Central memory CD8-positive, alpha-beta T cell (primary cell): ENCODE results near the gene CGREF1.

Experiments used
- ATAC-seq: fragments of 150-1000 bp; cut with Tn5 transposase; replicated peaks from 2 replicates; pipeline ENCODE4 v1.10.0; 2022; ENCODE audit warnings: mild to moderate bottlenecking, moderate FRiP score, moderate number of reproducible peaks; ENCODE audit not compliant: poor library complexity, severe bottlenecking; ENCODE audit errors: extremely low read depth
- DNase-seq, 2 donors: peaks; one replicate each; pipeline ENCODE4 v3.0.0; 2021; ENCODE audit warnings: low spot score in 2 of 2
- H3K27ac Mint-ChIP-seq: one replicate; pipeline ENCODE4 v1.8.0; 2022; ENCODE audit warnings: low read depth, mild to moderate bottlenecking, moderate library complexity, mixed read lengths
- H3K27me3 Mint-ChIP-seq: one replicate; pipeline ENCODE4 v1.8.0; 2022; ENCODE audit warnings: mixed read lengths
- H3K36me3 Mint-ChIP-seq: one replicate; pipeline ENCODE4 v1.8.0; 2022; ENCODE audit warnings: mild to moderate bottlenecking, moderate library complexity, mixed read lengths; ENCODE audit not compliant: insufficient read depth
- H3K4me1 Mint-ChIP-seq: one replicate; pipeline ENCODE4 v1.8.0; 2022; ENCODE audit warnings: mixed read lengths
- H3K4me3 Mint-ChIP-seq: one replicate; pipeline ENCODE4 v1.8.0; 2022; ENCODE audit warnings: mild to moderate bottlenecking, moderate library complexity, mixed read lengths
- H3K9me3 Mint-ChIP-seq: one replicate; pipeline ENCODE4 v1.8.0; 2022; ENCODE audit warnings: mixed read lengths

CGREF1 gene

GRCh38 chr2:27051902-27052645, 66.9 kb downstream of the CGREF1 start:
- DNase-seq (no peak), ATAC-seq (peak; percentile 1)
- H3K4me1 Mint-ChIP-seq: peaks cover 30% of the 10 kb centered on the region
- peaks cover 13% of the 10 kb centered on the region for H3K27me3 Mint-ChIP-seq
- peaks cover 8% of the 10 kb centered on the region for H3K9me3 Mint-ChIP-seq
- peak overlapping the region; percentile 98 for H3K4me3 Mint-ChIP-seq
- H3K27ac Mint-ChIP-seq: peak overlapping the region; percentile 100
- H3K36me3 Mint-ChIP-seq: peaks cover 47% of the 10 kb centered on the region

- H3K36me3 Mint-ChIP-seq: peaks cover 44% of the 10 kb centered on the region
- H3K4me3 Mint-ChIP-seq: peak within 1 kb of the TSS; percentile 98
- peak; percentile 97 to 98 for DNase-seq
- H3K9me3 Mint-ChIP-seq: peaks cover 8% of the 10 kb centered on the region
- ATAC-seq: peak; percentile 79
- H3K4me1 Mint-ChIP-seq: peaks cover 30% of the 10 kb centered on the region
- peaks cover 13% of the 10 kb centered on the region for H3K27me3 Mint-ChIP-seq
- H3K27ac Mint-ChIP-seq: peak within 1 kb of the TSS; percentile 100
These were observed 67.7 kb downstream of the CGREF1 start, which contains the start of gene AGBL5 for GRCh38 chr2:27050996-27051901. AGBL5 (plus strand) TSS chr2:27051668; CDS start chr2:27052959, 1,291 bp downstream.
